Fibroblast of pulmonary artery (primary cell): Measurements from ENCODE around the gene PAEP.
A peak's percentile ranks its signal among the peaks of the same experiment; 100 is the strongest.
"Not testable (repeated sequence)": the region's sequence is repeated elsewhere in the genome, so short reads cannot be mapped to it uniquely, and the experiment has no call there.

Source experiments
- DNase-seq: peaks from one replicate; pipeline ENCODE4 v3.0.0-alpha.2; 2010; ENCODE audit warnings: low read depth
- H3K4me3 ChIP-seq: replicated peaks from 2 replicates; pipeline ENCODE4 v1.5.1; 2011; ENCODE audit warnings: low read depth, mild to moderate bottlenecking, control low read depth, low read length, moderate library complexity
- TF ChIP-seq, protein P1 (sequence below): IDR thresholded peaks from 2 replicates; pipeline ENCODE4 v1.5.1; 2011; ENCODE audit warnings: mild to moderate bottlenecking, control low read depth, low read length, inconsistent platforms; ENCODE audit errors: missing control alignments

PAEP gene

DNA sequence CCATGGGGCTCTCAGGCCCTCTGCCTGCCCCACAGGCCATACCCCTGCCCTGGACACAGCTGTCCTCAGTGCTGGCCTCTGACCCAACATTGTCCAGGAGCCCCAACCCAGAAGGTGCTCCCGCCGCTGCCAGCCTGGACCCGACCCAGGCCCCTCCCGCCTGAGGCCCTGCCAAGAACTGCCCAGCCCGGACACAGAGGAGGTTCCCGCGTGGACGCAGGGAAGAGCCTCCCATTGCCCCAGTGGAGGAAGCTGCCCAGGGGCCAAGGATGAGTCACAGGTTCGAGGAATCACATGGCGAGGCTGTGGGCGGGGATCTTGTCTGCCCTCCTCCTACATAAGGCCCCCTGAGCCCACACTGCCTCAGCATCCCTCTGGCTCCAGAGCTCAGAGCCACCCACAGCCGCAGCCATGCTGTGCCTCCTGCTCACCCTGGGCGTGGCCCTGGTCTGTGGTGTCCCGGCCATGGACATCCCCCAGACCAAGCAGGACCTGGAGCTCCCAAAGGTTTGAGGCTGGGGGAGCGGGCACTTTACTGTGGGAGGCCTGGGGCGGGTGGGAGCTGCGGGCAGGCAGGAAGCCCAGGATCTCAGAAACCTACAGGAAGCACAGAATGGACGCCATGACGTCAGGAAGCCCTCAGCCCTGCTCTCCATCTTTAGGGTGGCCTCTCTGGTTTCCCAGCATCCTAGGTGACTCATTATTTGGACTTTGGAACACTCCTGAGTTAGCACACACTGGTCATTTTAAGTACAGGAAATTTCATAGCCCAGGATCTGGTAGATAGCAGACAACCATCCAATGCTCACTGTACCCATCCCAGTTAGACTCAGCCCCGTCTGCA lies at the start of gene PAEP:
PAEP (plus strand) TSS at position 366 of the 844 bp plus-strand sequence.
- TF ChIP-seq, protein P1, sequence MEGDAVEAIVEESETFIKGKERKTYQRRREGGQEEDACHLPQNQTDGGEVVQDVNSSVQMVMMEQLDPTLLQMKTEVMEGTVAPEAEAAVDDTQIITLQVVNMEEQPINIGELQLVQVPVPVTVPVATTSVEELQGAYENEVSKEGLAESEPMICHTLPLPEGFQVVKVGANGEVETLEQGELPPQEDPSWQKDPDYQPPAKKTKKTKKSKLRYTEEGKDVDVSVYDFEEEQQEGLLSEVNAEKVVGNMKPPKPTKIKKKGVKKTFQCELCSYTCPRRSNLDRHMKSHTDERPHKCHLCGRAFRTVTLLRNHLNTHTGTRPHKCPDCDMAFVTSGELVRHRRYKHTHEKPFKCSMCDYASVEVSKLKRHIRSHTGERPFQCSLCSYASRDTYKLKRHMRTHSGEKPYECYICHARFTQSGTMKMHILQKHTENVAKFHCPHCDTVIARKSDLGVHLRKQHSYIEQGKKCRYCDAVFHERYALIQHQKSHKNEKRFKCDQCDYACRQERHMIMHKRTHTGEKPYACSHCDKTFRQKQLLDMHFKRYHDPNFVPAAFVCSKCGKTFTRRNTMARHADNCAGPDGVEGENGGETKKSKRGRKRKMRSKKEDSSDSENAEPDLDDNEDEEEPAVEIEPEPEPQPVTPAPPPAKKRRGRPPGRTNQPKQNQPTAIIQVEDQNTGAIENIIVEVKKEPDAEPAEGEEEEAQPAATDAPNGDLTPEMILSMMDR = no peak

DNA sequence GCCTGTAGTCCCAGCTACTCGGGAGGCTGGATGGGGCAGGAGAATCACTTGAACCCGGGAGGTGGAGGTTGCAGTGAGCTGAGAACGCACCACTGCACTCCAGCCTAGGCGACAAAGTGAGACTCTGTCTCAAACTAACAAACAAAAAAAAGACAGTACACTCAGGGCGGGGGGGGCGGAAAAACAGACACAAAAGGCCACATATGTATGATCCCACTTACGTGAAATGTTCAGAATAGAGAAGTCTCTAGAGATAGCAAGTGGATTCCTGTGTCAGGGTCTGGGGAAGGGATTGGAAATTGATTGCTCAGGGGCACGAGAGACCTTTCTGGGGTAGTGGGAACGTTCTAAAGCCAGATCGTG lies 49.3 kb upstream of the PAEP start:
- H3K4me3 ChIP-seq = no peak overlapping the region
- TF ChIP-seq, protein P1 = no peak
- no peak for DNase-seq

More for the DNA sequence above, at the start of gene PAEP:
- peak; percentile 22 for DNase-seq
- H3K4me3 ChIP-seq = no peak within 1 kb of the TSS

DNA sequence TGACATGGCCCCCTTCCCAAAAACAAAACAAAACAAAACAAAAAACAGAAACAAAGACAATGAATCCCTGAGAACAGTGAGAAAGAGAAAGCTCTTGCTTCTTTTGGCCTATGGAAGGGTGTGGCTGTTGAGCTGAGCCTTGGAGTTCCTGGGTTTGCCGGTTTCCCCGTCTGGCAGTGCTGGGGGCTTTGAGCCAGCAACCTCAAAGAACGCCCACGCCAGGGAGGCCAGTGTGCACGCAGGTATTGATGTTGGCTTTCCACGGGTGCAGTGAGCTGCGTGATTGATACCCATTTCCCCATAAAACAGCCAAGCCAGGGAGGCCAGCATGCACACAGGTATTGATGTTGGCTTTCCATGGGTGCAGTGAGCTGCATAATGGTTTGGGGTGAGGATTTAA lies 48.7 kb upstream of the PAEP start:
- TF ChIP-seq, protein P1 = no peak
- H3K4me3 ChIP-seq = no peak overlapping the region
- no peak for DNase-seq

DNA sequence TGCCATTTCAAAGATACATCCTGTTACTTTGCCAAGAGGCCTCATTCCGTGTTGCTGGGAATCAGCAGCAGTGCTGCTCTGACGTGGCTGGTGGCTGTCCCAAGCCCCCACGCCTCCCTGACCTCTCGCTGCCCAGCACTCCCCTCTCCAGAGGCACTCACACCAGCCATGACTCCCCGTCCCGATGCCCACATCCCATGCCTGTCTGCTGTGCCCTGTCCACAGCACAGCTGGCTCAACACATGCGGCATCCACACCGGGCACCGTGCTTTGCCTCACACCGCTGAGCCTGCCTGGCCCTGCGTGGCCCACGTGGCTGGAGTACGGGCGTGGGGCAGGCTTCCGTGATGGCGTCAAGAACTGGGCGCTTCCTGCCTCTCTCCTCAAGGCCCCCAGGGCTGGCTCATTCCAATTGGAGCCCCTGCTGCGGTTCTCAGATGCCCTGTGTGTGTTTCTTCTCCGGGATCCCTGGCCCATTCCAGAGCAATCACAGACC lies 48.2 kb upstream of the PAEP start:
- no peak overlapping the region for H3K4me3 ChIP-seq
- TF ChIP-seq, protein P1 = no peak
- no peak for DNase-seq

DNA sequence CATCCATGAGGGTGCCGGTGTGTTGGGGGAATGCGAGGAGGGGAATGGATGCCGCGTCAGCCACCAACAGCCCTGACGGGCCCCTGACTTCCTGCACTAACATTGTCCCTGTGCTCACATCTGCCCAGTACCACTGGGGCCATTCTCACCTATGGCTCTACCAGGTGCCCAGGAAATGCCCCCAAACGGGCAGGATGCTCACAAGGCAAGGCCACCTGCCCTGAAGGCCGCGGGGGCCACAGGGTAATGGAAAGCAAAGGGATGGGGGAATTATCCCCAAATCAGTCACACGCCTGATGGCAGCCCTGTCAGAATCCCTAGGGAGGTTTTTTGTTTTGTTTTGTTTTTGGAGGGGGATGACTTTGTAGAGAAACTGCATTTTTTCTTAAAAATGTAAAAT lies 47.6 kb upstream of the PAEP start:
- not testable (repeated sequence) for H3K4me3 ChIP-seq

DNA sequence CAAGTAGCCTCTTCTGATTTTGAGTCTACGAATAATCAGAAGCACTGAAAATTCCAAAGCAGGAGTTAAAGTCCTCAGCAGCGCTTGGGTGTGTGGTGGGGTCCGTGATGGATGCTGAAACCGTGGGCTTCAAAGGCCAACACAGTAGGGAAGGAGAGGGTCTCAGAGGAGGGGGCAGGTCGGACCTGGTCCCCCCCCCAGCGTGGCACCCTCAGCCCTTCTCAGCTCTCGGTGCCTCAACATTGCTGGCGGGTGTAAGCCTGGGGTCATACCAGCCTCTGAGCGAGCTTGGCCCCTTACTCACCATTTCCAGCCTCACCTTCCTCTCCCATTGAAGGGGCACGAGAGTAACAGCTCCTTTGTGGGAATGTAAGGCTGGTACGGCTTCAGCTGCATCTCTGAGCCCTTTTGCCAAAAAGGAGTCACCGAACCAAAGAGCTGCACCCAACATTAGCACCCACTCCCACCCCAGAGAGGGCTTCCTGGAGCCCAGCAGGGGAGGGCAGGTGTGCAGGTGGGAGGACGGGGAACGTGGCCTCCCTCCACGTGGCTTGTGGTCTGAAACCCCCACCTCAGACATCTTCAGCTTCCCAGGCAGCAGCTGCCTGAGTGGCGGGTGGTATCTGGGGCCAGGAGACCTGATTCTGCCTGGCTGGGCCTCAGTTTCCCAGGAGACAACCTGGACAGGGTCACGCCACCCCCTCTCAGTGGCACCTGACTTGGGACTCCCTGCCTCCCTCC lies 47.0 kb upstream of the PAEP start:
- no peak overlapping the region for H3K4me3 ChIP-seq
- TF ChIP-seq, protein P1 = no peak
- DNase-seq = no peak

More for the DNA sequence above, 47.6 kb upstream of the PAEP start:
- DNase-seq = not testable (repeated sequence)
